Activated T-helper 9 cell treated with anti-CD3 and anti-CD28 coated beads, Interleukin-2, amount 50 U/mL, for 16 hours (primary cell): ENCODE results near the gene STAB2.
"Not testable (repeated sequence)": the region's sequence is repeated elsewhere in the genome, so short reads cannot be mapped to it uniquely, and the experiment has no call there.

Source experiments
- DNase-seq: peaks from one replicate; pipeline ENCODE4 v3.0.0-alpha.2; 2020; ENCODE audit warnings: low read depth

Gene STAB2

GRCh38 chr12:103809639-103810038, 222.6 kb downstream of the STAB2 start:
- DNase-seq: not testable (repeated sequence)

GRCh38 chr12:103810111-103810510, 223.0 kb downstream of the STAB2 start:
- no peak for DNase-seq

GRCh38 chr12:103811791-103812190, 224.7 kb downstream of the STAB2 start:
- no peak for DNase-seq

- DNase-seq: no peak
Measured at GRCh38 chr12:103812789-103813188, 225.7 kb downstream of the STAB2 start.

- DNase-seq: no peak
Measured at GRCh38 chr12:103813426-103813825, 226.4 kb downstream of the STAB2 start.

- no peak for DNase-seq
Measured at GRCh38 chr12:103813949-103814348, 226.9 kb downstream of the STAB2 start.

- DNase-seq: no peak
Measured at GRCh38 chr12:103814436-103814835, 227.4 kb downstream of the STAB2 start.
